HepG2 (cell line): ENCODE data around the gene CAD. TPM values are rescaled to one million over a fixed set of nuclear protein-coding genes. Genes with fewer than 3 reads are reported as not detected.

Experiments used
- IRF2 ChIP-seq: IDR thresholded peaks from 2 replicates; pipeline ENCODE4 v1.6.1; 2018; ENCODE audit warnings: missing genetic modification reagents, missing compliant biosample characterization
- KAT8 ChIP-seq: IDR thresholded peaks from 2 replicates; pipeline ENCODE4 v1.6.1; 2016; ENCODE audit warnings: missing genetic modification reagents, missing compliant biosample characterization
- MAFK ChIP-seq, 2 experiments: IDR thresholded peaks in 1 of 2; conservative IDR thresholded peaks in 1 of 2; 2 replicates each; pipeline ENCODE4 v1.6.1; 2011; ENCODE audit warnings: improper control_type of control experiment in 2 of 2, low read length in 2 of 2
- NONO ChIP-seq, 2 experiments: fragments of 450-650 bp in 1 of 2; sonication (generic) in 1 of 2; formaldehyde crosslinking in 1 of 2; IDR thresholded peaks in 1 of 2; conservative IDR thresholded peaks in 1 of 2; 2 replicates each; pipeline versions ENCODE4 v1.6.1 to v1.8.0; 2017 to 2022; ENCODE audit warnings: mild to moderate bottlenecking in 1 of 2, missing genetic modification reagents in 1 of 2, moderate library complexity in 1 of 2
- PRMT3 ChIP-seq: sonication (generic); formaldehyde crosslinking; IDR thresholded peaks from 2 replicates; pipeline ENCODE4 v1.8.1; 2022; ENCODE audit warnings: low read depth, mild to moderate bottlenecking, moderate library complexity, missing genetic modification reagents, borderline replicate concordance
- ZBTB4 ChIP-seq: sonication (generic); formaldehyde crosslinking; IDR thresholded peaks from 2 replicates; pipeline ENCODE4 v1.4.0; 2020; ENCODE audit warnings: missing genetic modification reagents, mild to moderate bottlenecking, borderline replicate concordance
- ZNF121 ChIP-seq: sonication (generic); formaldehyde crosslinking; IDR thresholded peaks from 2 replicates; pipeline ENCODE4 v1.5.0; 2020; ENCODE audit warnings: mild to moderate bottlenecking, missing genetic modification reagents
- ZNF567 ChIP-seq: sonication (generic); formaldehyde crosslinking; IDR thresholded peaks from 2 replicates; pipeline ENCODE4 v1.8.1; 2023; ENCODE audit warnings: mild to moderate bottlenecking, missing genetic modification reagents, borderline replicate concordance
- ZNF703 ChIP-seq: sonication (generic); formaldehyde crosslinking; IDR thresholded peaks from 2 replicates; pipeline ENCODE4 v1.5.1; 2020; ENCODE audit warnings: missing genetic modification reagents, mild to moderate bottlenecking, moderate library complexity, borderline replicate concordance
- ZNF75D ChIP-seq: sonication (generic); formaldehyde crosslinking; IDR thresholded peaks from 2 replicates; pipeline ENCODE4 v1.8.1; 2023; ENCODE audit warnings: missing genetic modification reagents, mild to moderate bottlenecking, borderline replicate concordance
- polyA plus RNA-seq, 8 experiments: library from polyadenylated mRNA; depleted of rRNA in 3 of 8; stranded (reverse) in 7 of 8; unstranded in 1 of 8; fragments of >200 nt; fragmentation: Illumina TruSeq in 4 of 8; extraction: Trizol in 4 of 8; gene quantifications; 2 replicates each; pipeline versions ENCODE4 v1.2.1 to v1.2.3, GENCODE V29; 2011 to 2016; ENCODE audit warnings: low read depth in 4 of 8, missing spikeins in 1 of 8, mixed read lengths in 1 of 8; ENCODE audit not compliant: insufficient read depth in 1 of 8
- total RNA-seq, 5 experiments: library from RNA; depleted of rRNA; stranded (reverse); fragments of >200 nt; fragmentation: Illumina TruSeq; extraction: Trizol; gene quantifications; 2 replicates each; pipeline ENCODE4 v1.2.3, GENCODE V29; 2016; ENCODE audit warnings: low read depth in 1 of 5
- TF ChIP-seq, protein P1 (sequence below): sonication (generic); formaldehyde crosslinking; IDR thresholded peaks from 2 replicates; pipeline ENCODE4 v1.4.0; 2020; ENCODE audit warnings: missing genetic modification reagents, borderline replicate concordance
- TF ChIP-seq, protein P2 (sequence below), 2 experiments: sonication (generic) in 1 of 2; formaldehyde crosslinking in 1 of 2; IDR thresholded peaks; 2 replicates each; pipeline versions ENCODE4 v1.4.0 to v1.6.1; 2016 to 2020; ENCODE audit warnings: borderline replicate concordance in 1 of 2, low read depth in 1 of 2, mild to moderate bottlenecking in 1 of 2, missing genetic modification reagents in 1 of 2

The CAD gene
- total and polyA plus RNA-seq, 2 of the 13 experiments (the other 11 are each of a cell fraction or from before 2014, with no cell fraction given), result 21.7 to 37.0 TPM

- TF ChIP-seq ZNF703 (no peak), NONO (IDR thresholded peaks at IDR 0.05) (no peak), NONO (CRISPR knock-in tag; conservative IDR thresholded peaks at IDR 0.05) (no peak), IRF2 (CRISPR knock-in tag) (no peak), ZNF121 (CRISPR knock-in tag) (no peak), ZBTB4 (CRISPR knock-in tag) (0 out of 2 replicates have a peak, but pooled peaks have one; percentile 60), PRMT3 (CRISPR knock-in tag) (no peak), ZNF567 (CRISPR knock-in tag) (0 out of 2 replicates have a peak, but pooled peaks have one; percentile 30), ZNF75D (CRISPR knock-in tag) (no peak), MAFK (conservative IDR thresholded peaks at IDR 0.05 in 1 of 2, IDR thresholded peaks at IDR 0.05 in 1 of 2; ENCODE audit: low read length in 2 of 2) (0 out of 4 replicates have a peak, but pooled peaks of 1 of the 2 experiments have one; percentile 27), KAT8 (CRISPR knock-in tag) (no peak)
- TF ChIP-seq, protein P1, sequence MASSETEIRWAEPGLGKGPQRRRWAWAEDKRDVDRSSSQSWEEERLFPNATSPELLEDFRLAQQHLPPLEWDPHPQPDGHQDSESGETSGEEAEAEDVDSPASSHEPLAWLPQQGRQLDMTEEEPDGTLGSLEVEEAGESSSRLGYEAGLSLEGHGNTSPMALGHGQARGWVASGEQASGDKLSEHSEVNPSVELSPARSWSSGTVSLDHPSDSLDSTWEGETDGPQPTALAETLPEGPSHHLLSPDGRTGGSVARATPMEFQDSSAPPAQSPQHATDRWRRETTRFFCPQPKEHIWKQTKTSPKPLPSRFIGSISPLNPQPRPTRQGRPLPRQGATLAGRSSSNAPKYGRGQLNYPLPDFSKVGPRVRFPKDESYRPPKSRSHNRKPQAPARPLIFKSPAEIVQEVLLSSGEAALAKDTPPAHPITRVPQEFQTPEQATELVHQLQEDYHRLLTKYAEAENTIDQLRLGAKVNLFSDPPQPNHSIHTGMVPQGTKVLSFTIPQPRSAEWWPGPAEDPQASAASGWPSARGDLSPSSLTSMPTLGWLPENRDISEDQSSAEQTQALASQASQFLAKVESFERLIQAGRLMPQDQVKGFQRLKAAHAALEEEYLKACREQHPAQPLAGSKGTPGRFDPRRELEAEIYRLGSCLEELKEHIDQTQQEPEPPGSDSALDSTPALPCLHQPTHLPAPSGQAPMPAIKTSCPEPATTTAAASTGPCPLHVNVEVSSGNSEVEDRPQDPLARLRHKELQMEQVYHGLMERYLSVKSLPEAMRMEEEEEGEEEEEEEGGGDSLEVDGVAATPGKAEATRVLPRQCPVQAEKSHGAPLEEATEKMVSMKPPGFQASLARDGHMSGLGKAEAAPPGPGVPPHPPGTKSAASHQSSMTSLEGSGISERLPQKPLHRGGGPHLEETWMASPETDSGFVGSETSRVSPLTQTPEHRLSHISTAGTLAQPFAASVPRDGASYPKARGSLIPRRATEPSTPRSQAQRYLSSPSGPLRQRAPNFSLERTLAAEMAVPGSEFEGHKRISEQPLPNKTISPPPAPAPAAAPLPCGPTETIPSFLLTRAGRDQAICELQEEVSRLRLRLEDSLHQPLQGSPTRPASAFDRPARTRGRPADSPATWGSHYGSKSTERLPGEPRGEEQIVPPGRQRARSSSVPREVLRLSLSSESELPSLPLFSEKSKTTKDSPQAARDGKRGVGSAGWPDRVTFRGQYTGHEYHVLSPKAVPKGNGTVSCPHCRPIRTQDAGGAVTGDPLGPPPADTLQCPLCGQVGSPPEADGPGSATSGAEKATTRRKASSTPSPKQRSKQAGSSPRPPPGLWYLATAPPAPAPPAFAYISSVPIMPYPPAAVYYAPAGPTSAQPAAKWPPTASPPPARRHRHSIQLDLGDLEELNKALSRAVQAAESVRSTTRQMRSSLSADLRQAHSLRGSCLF (CRISPR knock-in tag), result no peak
- TF ChIP-seq, protein P2, sequence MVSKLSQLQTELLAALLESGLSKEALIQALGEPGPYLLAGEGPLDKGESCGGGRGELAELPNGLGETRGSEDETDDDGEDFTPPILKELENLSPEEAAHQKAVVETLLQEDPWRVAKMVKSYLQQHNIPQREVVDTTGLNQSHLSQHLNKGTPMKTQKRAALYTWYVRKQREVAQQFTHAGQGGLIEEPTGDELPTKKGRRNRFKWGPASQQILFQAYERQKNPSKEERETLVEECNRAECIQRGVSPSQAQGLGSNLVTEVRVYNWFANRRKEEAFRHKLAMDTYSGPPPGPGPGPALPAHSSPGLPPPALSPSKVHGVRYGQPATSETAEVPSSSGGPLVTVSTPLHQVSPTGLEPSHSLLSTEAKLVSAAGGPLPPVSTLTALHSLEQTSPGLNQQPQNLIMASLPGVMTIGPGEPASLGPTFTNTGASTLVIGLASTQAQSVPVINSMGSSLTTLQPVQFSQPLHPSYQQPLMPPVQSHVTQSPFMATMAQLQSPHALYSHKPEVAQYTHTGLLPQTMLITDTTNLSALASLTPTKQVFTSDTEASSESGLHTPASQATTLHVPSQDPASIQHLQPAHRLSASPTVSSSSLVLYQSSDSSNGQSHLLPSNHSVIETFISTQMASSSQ (IDR thresholded peaks at IDR 0.05; ENCODE audit: low read depth), result no peak
- TF ChIP-seq, protein P2 (CRISPR knock-in tag; IDR thresholded peaks at IDR 0.05; ENCODE audit: borderline replicate concordance), result no peak
These were observed 7.4 kb upstream of the CAD start (continued) for GRCh38 chr2:27209621-27210401.
